HEK293 (cell line): ENCODE data around the gene CRYBA4.

Experiments
- SP2 ChIP-seq: fragments of 450-650 bp; formaldehyde crosslinking; IDR thresholded peaks from 2 replicates; pipeline ENCODE4 v1.5.1; 2016; ENCODE audit warnings: missing biosample characterization, missing genetic modification characterization
- ZBTB6 ChIP-seq: fragments of 450-650 bp; formaldehyde crosslinking; IDR thresholded peaks from 2 replicates; pipeline ENCODE4 v1.5.1; 2017; ENCODE audit warnings: missing biosample characterization, missing genetic modification characterization
- TF ChIP-seq, protein P1 (sequence below): fragments of 450-650 bp; formaldehyde crosslinking; IDR thresholded peaks from 2 replicates; pipeline ENCODE4 v1.5.1; 2016; ENCODE audit warnings: missing biosample characterization, missing genetic modification characterization
- TF ChIP-seq, protein P2 (sequence below): fragments of 450-650 bp; formaldehyde crosslinking; IDR thresholded peaks from 2 replicates; pipeline ENCODE4 v1.5.1; 2016; ENCODE audit warnings: missing biosample characterization, missing genetic modification characterization

- TF ChIP-seq, protein P1, sequence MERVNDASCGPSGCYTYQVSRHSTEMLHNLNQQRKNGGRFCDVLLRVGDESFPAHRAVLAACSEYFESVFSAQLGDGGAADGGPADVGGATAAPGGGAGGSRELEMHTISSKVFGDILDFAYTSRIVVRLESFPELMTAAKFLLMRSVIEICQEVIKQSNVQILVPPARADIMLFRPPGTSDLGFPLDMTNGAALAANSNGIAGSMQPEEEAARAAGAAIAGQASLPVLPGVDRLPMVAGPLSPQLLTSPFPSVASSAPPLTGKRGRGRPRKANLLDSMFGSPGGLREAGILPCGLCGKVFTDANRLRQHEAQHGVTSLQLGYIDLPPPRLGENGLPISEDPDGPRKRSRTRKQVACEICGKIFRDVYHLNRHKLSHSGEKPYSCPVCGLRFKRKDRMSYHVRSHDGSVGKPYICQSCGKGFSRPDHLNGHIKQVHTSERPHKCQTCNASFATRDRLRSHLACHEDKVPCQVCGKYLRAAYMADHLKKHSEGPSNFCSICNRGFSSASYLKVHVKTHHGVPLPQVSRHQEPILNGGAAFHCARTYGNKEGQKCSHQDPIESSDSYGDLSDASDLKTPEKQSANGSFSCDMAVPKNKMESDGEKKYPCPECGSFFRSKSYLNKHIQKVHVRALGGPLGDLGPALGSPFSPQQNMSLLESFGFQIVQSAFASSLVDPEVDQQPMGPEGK (tag by site-specific recombination) = no peak
- TF ChIP-seq, protein P2, sequence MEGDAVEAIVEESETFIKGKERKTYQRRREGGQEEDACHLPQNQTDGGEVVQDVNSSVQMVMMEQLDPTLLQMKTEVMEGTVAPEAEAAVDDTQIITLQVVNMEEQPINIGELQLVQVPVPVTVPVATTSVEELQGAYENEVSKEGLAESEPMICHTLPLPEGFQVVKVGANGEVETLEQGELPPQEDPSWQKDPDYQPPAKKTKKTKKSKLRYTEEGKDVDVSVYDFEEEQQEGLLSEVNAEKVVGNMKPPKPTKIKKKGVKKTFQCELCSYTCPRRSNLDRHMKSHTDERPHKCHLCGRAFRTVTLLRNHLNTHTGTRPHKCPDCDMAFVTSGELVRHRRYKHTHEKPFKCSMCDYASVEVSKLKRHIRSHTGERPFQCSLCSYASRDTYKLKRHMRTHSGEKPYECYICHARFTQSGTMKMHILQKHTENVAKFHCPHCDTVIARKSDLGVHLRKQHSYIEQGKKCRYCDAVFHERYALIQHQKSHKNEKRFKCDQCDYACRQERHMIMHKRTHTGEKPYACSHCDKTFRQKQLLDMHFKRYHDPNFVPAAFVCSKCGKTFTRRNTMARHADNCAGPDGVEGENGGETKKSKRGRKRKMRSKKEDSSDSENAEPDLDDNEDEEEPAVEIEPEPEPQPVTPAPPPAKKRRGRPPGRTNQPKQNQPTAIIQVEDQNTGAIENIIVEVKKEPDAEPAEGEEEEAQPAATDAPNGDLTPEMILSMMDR (tag by site-specific recombination) = no peak
- TF ChIP-seq SP2 (tag by site-specific recombination) (no peak), ZBTB6 (tag by site-specific recombination) (no peak)
Measured at GRCh38 chr22:26588729-26589366, 32.9 kb upstream of the CRYBA4 start.
